ENCODE measurements around the gene FBXO7.
A peak's percentile ranks its signal among the peaks of the same experiment; 100 is the strongest.

FBXO7 gene

GRCh38 chr22:32490279-32490678, 15.7 kb downstream of the FBXO7 start:
- no peak for DNase-seq

- DNase-seq: no peak
Measured at GRCh38 chr22:32492111-32492510, 17.5 kb downstream of the FBXO7 start.

- no peak for DNase-seq
Measured at GRCh38 chr22:32493551-32493950, 18.9 kb downstream of the FBXO7 start.

- DNase-seq: no peak
Measured at GRCh38 chr22:32494971-32495370, 20.4 kb downstream of the FBXO7 start.

- no peak for DNase-seq
Measured at GRCh38 chr22:32499666-32500065, 25.1 kb downstream of the FBXO7 start.

GRCh38 chr22:32501836-32502752, 27.5 kb downstream of the FBXO7 start:
- no peak for DNase-seq

GRCh38 chr22:32509045-32509444, 34.4 kb downstream of the FBXO7 start:
- DNase-seq: no peak

GRCh38 chr22:32511274-32511673, 36.7 kb downstream of the FBXO7 start:
- DNase-seq: no peak

GRCh38 chr22:32511776-32512175, 37.2 kb downstream of the FBXO7 start:
- no peak for DNase-seq

GRCh38 chr22:32512267-32512982, 37.8 kb downstream of the FBXO7 start:
- no peak for DNase-seq

GRCh38 chr22:32515084-32515483, 40.5 kb downstream of the FBXO7 start:
- DNase-seq: no peak

GRCh38 chr22:32517488-32517887, 42.9 kb downstream of the FBXO7 start:
- no peak for DNase-seq

GRCh38 chr22:32517921-32518320, 43.3 kb downstream of the FBXO7 start:
- no peak for DNase-seq

- DNase-seq: no peak
Measured at GRCh38 chr22:32518381-32518780, 43.8 kb downstream of the FBXO7 start.

GRCh38 chr22:32518848-32519247, 44.2 kb downstream of the FBXO7 start:
- DNase-seq: peak in 1 of 2 experiments; percentile 1

GRCh38 chr22:32520612-32521011, 46.0 kb downstream of the FBXO7 start:
- DNase-seq: no peak

GRCh38 chr22:32522237-32522636, 47.6 kb downstream of the FBXO7 start:
- no peak for DNase-seq

- DNase-seq: no peak
Measured at GRCh38 chr22:32527756-32528155, 53.1 kb downstream of the FBXO7 start.

GRCh38 chr22:32528316-32528715, 53.7 kb downstream of the FBXO7 start:
- DNase-seq: no peak

- DNase-seq: peak in 1 of 2 experiments; percentile 47
Measured at GRCh38 chr22:32528984-32529982, 54.7 kb downstream of the FBXO7 start.

- DNase-seq: no peak
Measured at GRCh38 chr22:32531228-32531627, 56.6 kb downstream of the FBXO7 start.

- DNase-seq: no peak
Measured at GRCh38 chr22:32531931-32532819, 57.6 kb downstream of the FBXO7 start.
